Activated B cell treated with CpG ODN at 0.5 μM for 24 hours (primary cell): ENCODE measurements around the gene GDF2. TPM values are rescaled to one million over a fixed set of nuclear protein-coding genes. Genes with fewer than 3 reads are reported as not detected.

Experiments
- ATAC-seq: fragments of 200-7000 bp; cut with Tn5 transposase; one replicate; pipeline ENCODE4 v1.10.0; 2021; ENCODE audit warnings: low read depth, mild to moderate bottlenecking, moderate library complexity
- CTCF ChIA-PET: fragments of 350-600 bp; sonication (Branson Sonifier 250); formaldehyde crosslinking; loops from one replicate; lab custom pipeline; 2021; ENCODE audit warnings: antibody characterized with exemption; lab: Charles Lee
- POLR2A ChIA-PET: fragments of 350-600 bp; sonication (Branson Sonifier 250); formaldehyde crosslinking; loops from one replicate; lab custom pipeline; 2021; ENCODE audit warnings: antibody characterized with exemption; lab: Charles Lee
- DNase-seq: peaks from one replicate; pipeline ENCODE4 v3.0.0; 2022
- H3K27ac Mint-ChIP-seq: one replicate; pipeline ENCODE4 v1.8.0; 2020; ENCODE audit warnings: mixed read lengths
- H3K27me3 Mint-ChIP-seq: one replicate; pipeline ENCODE4 v1.8.0; 2021; ENCODE audit warnings: mixed read lengths
- H3K36me3 Mint-ChIP-seq: one replicate; pipeline ENCODE4 v1.8.0; 2021; ENCODE audit warnings: low read depth, mixed read lengths
- H3K4me1 Mint-ChIP-seq: one replicate; pipeline ENCODE4 v1.8.0; 2021; ENCODE audit warnings: mixed read lengths
- H3K4me3 Mint-ChIP-seq: one replicate; pipeline ENCODE4 v1.8.0; 2020; ENCODE audit warnings: mild to moderate bottlenecking, mixed read lengths
- H3K9me3 Mint-ChIP-seq: one replicate; pipeline ENCODE4 v1.8.0; 2020; ENCODE audit warnings: mixed read lengths
- intact Hi-C: fragments of 100-400 bp; cut with micrococcal nuclease; formaldehyde crosslinking; loops from one replicate; pipeline ENCODE4 v1.15.1; 2024
- total RNA-seq: library from RNA; stranded (reverse); gene quantifications from 2 replicates; pipeline ENCODE4 v1.2.3, GENCODE V29; 2022
- TF ChIP-seq, protein P1 (sequence below): fragments of 200-600 bp; IDR thresholded peaks from one replicate; pipeline ENCODE4 v1.8.0; 2022; ENCODE audit warnings: antibody characterized with exemption, mild to moderate bottlenecking

Gene GDF2
- total RNA-seq, 1 donor from 2014 or later, result not detected

DNA sequence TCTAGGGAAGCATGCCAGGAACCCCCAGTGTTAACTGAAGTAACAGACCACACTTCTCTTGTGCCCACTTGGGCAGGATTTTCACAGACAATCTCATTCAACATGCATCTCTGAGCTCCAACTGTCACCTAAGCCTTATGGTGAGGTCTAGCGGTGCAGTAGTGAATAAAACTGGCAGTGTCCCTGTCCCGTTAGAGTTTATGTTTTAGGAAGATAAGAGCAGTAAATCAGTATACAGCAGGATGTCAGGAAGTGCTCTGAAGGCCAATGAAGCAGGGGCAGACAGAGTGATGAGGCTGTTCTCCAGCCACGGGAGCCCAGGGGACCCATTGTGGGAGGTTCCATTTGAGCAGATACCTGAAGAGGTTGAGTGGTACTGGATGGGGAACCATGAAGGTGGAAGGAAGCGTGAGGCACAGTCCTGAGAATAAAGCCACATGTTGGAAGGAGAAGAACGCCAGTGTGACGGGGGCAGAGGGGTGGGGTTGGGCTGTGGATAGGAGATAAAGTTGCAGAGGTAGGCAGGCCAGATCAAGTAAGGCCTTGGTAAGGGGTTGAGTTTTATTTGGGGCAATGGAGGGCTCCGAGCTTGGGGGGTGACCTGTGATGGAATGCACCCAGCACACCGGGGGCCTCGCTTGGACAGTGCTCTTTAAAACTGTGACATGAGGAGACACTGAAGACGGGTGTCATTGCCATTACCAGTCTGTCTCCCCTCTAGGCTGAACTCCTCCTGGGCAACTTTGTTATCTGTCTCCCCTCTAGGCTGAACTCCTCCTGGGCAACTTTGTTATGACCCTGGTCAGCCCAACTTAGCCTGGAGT, 15.7 kb upstream of the GDF2 start:
- Mint-ChIP-seq H3K4me3 (no peak overlapping the region), H3K9me3 (no peaks in the 10 kb centered on the region), H3K27me3 (peaks cover 11% of the 10 kb centered on the region), H3K27ac (no peak overlapping the region), H3K4me1 (no peaks in the 10 kb centered on the region), H3K36me3 (no peaks in the 10 kb centered on the region)
- no peak for DNase-seq
- intact Hi-C loops, result no loop called here
- ATAC-seq, result no peak
- POLR2A ChIA-PET, result no interaction called here
- TF ChIP-seq, protein P1, sequence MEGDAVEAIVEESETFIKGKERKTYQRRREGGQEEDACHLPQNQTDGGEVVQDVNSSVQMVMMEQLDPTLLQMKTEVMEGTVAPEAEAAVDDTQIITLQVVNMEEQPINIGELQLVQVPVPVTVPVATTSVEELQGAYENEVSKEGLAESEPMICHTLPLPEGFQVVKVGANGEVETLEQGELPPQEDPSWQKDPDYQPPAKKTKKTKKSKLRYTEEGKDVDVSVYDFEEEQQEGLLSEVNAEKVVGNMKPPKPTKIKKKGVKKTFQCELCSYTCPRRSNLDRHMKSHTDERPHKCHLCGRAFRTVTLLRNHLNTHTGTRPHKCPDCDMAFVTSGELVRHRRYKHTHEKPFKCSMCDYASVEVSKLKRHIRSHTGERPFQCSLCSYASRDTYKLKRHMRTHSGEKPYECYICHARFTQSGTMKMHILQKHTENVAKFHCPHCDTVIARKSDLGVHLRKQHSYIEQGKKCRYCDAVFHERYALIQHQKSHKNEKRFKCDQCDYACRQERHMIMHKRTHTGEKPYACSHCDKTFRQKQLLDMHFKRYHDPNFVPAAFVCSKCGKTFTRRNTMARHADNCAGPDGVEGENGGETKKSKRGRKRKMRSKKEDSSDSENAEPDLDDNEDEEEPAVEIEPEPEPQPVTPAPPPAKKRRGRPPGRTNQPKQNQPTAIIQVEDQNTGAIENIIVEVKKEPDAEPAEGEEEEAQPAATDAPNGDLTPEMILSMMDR, result no peak
- CTCF ChIA-PET, result no interaction called here

DNA sequence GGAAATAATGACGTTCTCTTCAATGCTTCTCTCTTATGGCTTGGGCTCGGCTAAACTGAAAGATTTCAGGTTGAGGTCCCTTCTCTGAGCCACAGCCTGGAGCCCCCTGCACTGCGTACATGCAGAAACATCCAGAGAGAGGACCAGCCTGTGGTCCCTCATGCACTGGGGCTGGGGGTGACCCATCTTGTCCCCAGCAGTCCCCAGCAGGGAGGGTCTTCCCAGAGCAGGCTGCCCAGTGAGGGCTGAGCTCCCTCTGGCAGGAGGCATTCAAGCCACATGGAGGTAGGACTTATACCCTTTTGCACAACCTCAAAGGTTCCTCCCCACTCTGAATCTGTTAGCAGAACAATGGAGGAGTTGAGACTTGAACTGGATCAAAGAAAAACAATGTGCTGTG, 14.9 kb upstream of the GDF2 start:
- DNase-seq, result no peak
- H3K27me3 Mint-ChIP-seq, result peaks cover 4% of the 10 kb centered on the region
- no peaks in the 10 kb centered on the region for H3K9me3 Mint-ChIP-seq
- TF ChIP-seq, protein P1, result no peak
- ChIA-PET CTCF (no interaction called here), POLR2A (no interaction called here)
- H3K36me3 Mint-ChIP-seq, result no peaks in the 10 kb centered on the region
- intact Hi-C loops, result no loop called here
- H3K4me3 Mint-ChIP-seq, result no peak overlapping the region
- no peak for ATAC-seq
- no peaks in the 10 kb centered on the region for H3K4me1 Mint-ChIP-seq
- H3K27ac Mint-ChIP-seq, result no peak overlapping the region

DNA sequence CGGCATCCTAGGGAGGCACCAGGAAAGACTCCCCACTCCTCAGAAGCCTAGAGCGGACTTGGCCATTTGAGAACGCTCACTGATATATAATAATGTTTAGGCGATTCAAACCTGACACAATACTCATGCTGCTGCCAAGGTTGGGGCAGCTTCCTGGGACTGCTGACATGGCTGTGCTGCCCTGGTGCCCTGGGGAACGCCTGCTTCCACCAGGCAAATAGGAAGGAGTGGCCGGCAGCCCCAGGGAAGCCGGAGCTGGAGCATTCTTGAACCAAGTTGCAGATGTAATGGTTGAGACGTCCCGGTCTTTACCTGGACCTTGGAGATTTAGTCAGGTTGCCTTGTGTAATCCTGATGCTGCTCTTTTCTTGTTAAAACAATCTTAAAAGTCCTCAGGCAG, 13.5 kb upstream of the GDF2 start:
- no peaks in the 10 kb centered on the region for H3K9me3 Mint-ChIP-seq
- DNase-seq (no peak), ATAC-seq (no peak)
- TF ChIP-seq, protein P1, result no peak
- no peak overlapping the region for H3K27ac Mint-ChIP-seq
- CTCF ChIA-PET, result no interaction called here
- no peaks in the 10 kb centered on the region for H3K4me1 Mint-ChIP-seq
- H3K4me3 Mint-ChIP-seq, result no peak overlapping the region
- POLR2A ChIA-PET, result no interaction called here
- no peaks in the 10 kb centered on the region for H3K27me3 Mint-ChIP-seq
- no peaks in the 10 kb centered on the region for H3K36me3 Mint-ChIP-seq
- intact Hi-C loops, result no loop called here

DNA sequence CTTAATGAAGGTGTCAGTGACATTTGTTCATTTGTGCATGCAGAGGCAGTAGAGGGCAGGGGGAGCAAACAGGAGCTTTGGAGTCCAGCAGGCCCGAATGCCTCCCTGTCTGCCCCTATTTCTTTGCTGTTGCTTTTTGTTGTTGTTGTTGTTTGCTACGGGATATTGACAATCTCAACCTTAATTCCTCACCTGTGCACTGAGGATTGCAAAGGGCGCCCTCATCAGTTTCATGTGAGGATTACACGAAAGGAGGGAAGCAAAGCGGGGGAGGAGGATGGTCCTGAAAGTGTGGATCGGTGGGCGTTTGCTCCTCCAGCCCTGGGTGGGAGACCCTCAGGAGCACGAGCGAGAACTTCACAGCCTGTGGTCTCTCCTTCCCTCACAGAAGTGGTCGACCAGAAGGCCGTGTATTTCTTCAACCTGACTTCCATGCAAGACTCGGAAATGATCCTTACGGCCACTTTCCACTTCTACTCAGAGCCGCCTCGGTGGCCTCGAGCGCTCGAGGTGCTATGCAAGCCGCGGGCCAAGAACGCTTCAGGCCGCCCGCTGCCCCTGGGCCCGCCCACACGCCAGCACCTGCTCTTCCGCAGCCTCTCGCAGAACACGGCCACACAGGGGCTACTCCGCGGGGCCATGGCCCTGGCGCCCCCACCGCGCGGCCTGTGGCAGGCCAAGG, 12.7 kb upstream of the GDF2 start:
- DNase-seq (no peak), ATAC-seq (no peak)
- CTCF ChIA-PET, result interaction anchor here (0.9 kb wide), 1 partner anchor 281 kb away, joined by 3 read pairs; no protein-coding TSS in a partner anchor
- Mint-ChIP-seq H3K27ac (no peak overlapping the region), H3K4me1 (no peaks in the 10 kb centered on the region), H3K4me3 (no peak overlapping the region), H3K27me3 (no peaks in the 10 kb centered on the region), H3K9me3 (no peaks in the 10 kb centered on the region), H3K36me3 (no peaks in the 10 kb centered on the region)
- intact Hi-C loops, result no loop called here
- TF ChIP-seq, protein P1, result no peak
- POLR2A ChIA-PET, result no interaction called here

DNA sequence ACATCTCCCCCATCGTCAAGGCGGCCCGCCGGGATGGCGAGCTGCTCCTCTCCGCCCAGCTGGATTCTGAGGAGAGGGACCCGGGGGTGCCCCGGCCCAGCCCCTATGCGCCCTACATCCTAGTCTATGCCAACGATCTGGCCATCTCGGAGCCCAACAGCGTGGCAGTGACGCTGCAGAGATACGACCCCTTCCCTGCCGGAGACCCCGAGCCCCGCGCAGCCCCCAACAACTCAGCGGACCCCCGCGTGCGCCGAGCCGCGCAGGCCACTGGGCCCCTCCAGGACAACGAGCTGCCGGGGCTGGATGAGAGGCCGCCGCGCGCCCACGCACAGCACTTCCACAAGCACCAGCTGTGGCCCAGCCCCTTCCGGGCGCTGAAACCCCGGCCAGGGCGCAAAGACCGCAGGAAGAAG, 12.2 kb upstream of the GDF2 start:
- no peaks in the 10 kb centered on the region for H3K9me3 Mint-ChIP-seq
- H3K36me3 Mint-ChIP-seq, result no peaks in the 10 kb centered on the region
- POLR2A ChIA-PET, result no interaction called here
- no peak overlapping the region for H3K27ac Mint-ChIP-seq
- H3K4me3 Mint-ChIP-seq, result no peak overlapping the region
- TF ChIP-seq, protein P1, result no peak
- H3K4me1 Mint-ChIP-seq, result no peaks in the 10 kb centered on the region
- ATAC-seq, result no peak
- no peaks in the 10 kb centered on the region for H3K27me3 Mint-ChIP-seq
- DNase-seq, result no peak
- intact Hi-C loops, result no loop called here
- CTCF ChIA-PET, result interaction anchor here (0.9 to 4.7 kb wide), 2 partner anchors 282 to 285 kb away, joined by 3 to 53 read pairs; no protein-coding TSS in a partner anchor
